ENCODE data around the gene C10orf88. TPM values are rescaled to one million over a fixed set of nuclear protein-coding genes. Genes with fewer than 3 reads are reported as not detected.

The C10orf88 gene
- total RNA-seq (5.8 and 7.6 TPM in 2 replicates), polyA plus RNA-seq (11.4 and 17.4 TPM in 2 replicates)

GRCh38 chr10:122953902-122954730, at the start of gene C10orf88:
Gene C10orf88 (minus strand): TSS chr10:122954227. CDS start chr10:122954178, 49 bp downstream.
- TF ChIP-seq, protein P1, sequence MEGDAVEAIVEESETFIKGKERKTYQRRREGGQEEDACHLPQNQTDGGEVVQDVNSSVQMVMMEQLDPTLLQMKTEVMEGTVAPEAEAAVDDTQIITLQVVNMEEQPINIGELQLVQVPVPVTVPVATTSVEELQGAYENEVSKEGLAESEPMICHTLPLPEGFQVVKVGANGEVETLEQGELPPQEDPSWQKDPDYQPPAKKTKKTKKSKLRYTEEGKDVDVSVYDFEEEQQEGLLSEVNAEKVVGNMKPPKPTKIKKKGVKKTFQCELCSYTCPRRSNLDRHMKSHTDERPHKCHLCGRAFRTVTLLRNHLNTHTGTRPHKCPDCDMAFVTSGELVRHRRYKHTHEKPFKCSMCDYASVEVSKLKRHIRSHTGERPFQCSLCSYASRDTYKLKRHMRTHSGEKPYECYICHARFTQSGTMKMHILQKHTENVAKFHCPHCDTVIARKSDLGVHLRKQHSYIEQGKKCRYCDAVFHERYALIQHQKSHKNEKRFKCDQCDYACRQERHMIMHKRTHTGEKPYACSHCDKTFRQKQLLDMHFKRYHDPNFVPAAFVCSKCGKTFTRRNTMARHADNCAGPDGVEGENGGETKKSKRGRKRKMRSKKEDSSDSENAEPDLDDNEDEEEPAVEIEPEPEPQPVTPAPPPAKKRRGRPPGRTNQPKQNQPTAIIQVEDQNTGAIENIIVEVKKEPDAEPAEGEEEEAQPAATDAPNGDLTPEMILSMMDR (IDR thresholded peaks at IDR 0.05; ENCODE audit: low read depth, low read length), result no peak

DNA sequence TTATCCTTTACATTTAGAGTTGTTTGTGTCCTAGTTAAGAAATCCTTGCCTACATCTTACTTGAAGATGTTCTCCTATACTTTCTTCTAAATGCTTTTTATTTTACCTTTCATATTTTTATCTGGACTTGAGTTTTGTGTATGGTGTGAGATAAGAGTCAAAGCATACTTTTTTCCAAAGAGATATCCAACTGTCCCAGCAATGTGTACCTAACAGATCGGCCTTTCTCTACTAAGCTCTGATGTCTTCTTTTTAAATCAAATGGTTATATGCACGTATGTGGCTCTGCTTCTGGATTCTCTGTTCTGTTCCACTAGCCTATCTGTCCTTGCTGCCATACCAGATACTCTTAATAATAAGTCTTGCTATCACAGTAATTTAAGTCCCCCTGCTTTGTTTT, 47.3 kb upstream of the C10orf88 start:
- no peaks in the 10 kb centered on the region for H3K4me1 ChIP-seq (ENCODE audit: low read depth)
- no peak for DNase-seq (ENCODE audit: low read depth in 1 of 2, low spot score in 1 of 2)
- no peak overlapping the region for H3K27ac ChIP-seq
- no peaks in the 10 kb centered on the region for H3K36me3 ChIP-seq
- no peaks in the 10 kb centered on the region for H3K27me3 ChIP-seq
- no peak overlapping the region for H3K4me3 ChIP-seq
- H3K9me3 ChIP-seq (ENCODE audit: low read depth), result no peaks in the 10 kb centered on the region
- TF ChIP-seq, protein P1 (IDR thresholded peaks at IDR 0.05; ENCODE audit: low read depth, low read length), result no peak

More at GRCh38 chr10:122953902-122954730, at the start of gene C10orf88:
- no peaks in the 10 kb centered on the region for H3K36me3 ChIP-seq
- no peaks in the 10 kb centered on the region for H3K27me3 ChIP-seq
- no peaks in the 10 kb centered on the region for H3K4me1 ChIP-seq (ENCODE audit: low read depth)
- no peaks in the 10 kb centered on the region for H3K9me3 ChIP-seq (ENCODE audit: low read depth)
- H3K4me3 ChIP-seq, result peak within 1 kb of the TSS; percentile 50
- H3K27ac ChIP-seq, result peak within 1 kb of the TSS; percentile 77
- peak; percentile 98 to 100 for DNase-seq (ENCODE audit: low read depth in 1 of 2, low spot score in 1 of 2)

DNA sequence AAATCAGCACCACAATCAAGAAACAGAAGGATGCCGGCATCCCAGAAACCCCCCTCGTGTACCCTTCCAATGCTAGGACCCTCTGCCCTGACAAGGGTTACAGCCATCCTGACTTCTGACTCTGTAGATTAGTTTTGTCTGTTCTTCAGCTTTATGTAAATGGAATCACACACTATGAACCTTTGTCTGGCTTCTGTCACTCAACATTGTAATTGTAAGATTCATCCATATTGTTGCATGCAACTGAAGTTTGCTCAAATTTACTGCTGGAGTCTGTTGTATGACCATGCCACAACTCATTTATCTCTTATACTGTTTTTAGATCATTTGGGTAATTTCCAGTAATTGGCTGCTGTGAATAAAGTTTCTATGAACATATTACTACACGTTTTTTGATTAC, 46.1 kb upstream of the C10orf88 start:
- Histone ChIP-seq H3K27ac (no peak overlapping the region), H3K36me3 (peaks cover 4% of the 10 kb centered on the region), H3K9me3 (ENCODE audit: low read depth) (no peaks in the 10 kb centered on the region), H3K27me3 (no peaks in the 10 kb centered on the region), H3K4me1 (ENCODE audit: low read depth) (no peaks in the 10 kb centered on the region), H3K4me3 (no peak overlapping the region)
- TF ChIP-seq, protein P1 (IDR thresholded peaks at IDR 0.05; ENCODE audit: low read depth, low read length), result no peak
- no peak for DNase-seq (ENCODE audit: low read depth in 1 of 2, low spot score in 1 of 2)

- Histone ChIP-seq H3K27me3 (no peaks in the 10 kb centered on the region), H3K36me3 (peaks cover 9% of the 10 kb centered on the region), H3K9me3 (ENCODE audit: low read depth) (no peaks in the 10 kb centered on the region), H3K4me3 (no peak overlapping the region), H3K27ac (no peak overlapping the region), H3K4me1 (ENCODE audit: low read depth) (no peaks in the 10 kb centered on the region)
- TF ChIP-seq, protein P1 (IDR thresholded peaks at IDR 0.05; ENCODE audit: low read depth, low read length), result no peak
- no peak for DNase-seq (ENCODE audit: low read depth in 1 of 2, low spot score in 1 of 2)
Observed at GRCh38 chr10:122999347-122999746, 45.3 kb upstream of the C10orf88 start.

GRCh38 chr10:122998934-122999333, 44.9 kb upstream of the C10orf88 start:
- Histone ChIP-seq H3K27me3 (no peaks in the 10 kb centered on the region), H3K27ac (no peak overlapping the region), H3K4me3 (no peak overlapping the region), H3K36me3 (peaks cover 12% of the 10 kb centered on the region), H3K4me1 (ENCODE audit: low read depth) (no peaks in the 10 kb centered on the region), H3K9me3 (ENCODE audit: low read depth) (no peaks in the 10 kb centered on the region)
- TF ChIP-seq, protein P1 (IDR thresholded peaks at IDR 0.05; ENCODE audit: low read depth, low read length), result no peak
- no peak for DNase-seq (ENCODE audit: low read depth in 1 of 2, low spot score in 1 of 2)

All from cardiac muscle cell (in vitro differentiated cells and primary cell).